Measurements from ENCODE around the gene RNF180.

GRCh38 chr5:64339769-64340168 lies 174.1 kb downstream of the RNF180 start:
- TF ChIP-seq CTCF (conservative IDR thresholded peaks at IDR 0.05; ENCODE audit: low read depth, low read length) (no peak), EZH2 (IDR thresholded peaks at IDR 0.05; ENCODE audit: low read length, unreplicated experiment) (no peak)

All from PC-3 (cell line).